AG04450 (cell line): ENCODE measurements around the gene MRPL51. TPM values are rescaled to one million over a fixed set of nuclear protein-coding genes. Genes with fewer than 3 reads are reported as not detected.
"Not testable (repeated sequence)": the region's sequence is repeated elsewhere in the genome, so short reads cannot be mapped to it uniquely, and the experiment has no call there.

Experiments used
- CTCF ChIA-PET: fragments of 300-600, 350-600 bp; formaldehyde crosslinking; extraction: SDS; loops from one replicate; lab custom pipeline; 2022; ENCODE audit warnings: antibody characterized with exemption, inconsistent platforms; lab: Charles Lee
- POLR2A ChIA-PET: fragments of 350-600 bp; formaldehyde crosslinking; extraction: SDS; loops from one replicate; lab custom pipeline; 2021; ENCODE audit warnings: antibody characterized with exemption, inconsistent platforms; lab: Yijun Ruan, JAX
- DNase-seq: peaks from one replicate; pipeline ENCODE4 v3.0.0-alpha.2; 2011; ENCODE audit warnings: low read depth, low spot score
- H3K27ac ChIP-seq: one replicate; pipeline ENCODE4 v1.5.1; 2012; ENCODE audit warnings: low read depth, low read length, control low read depth
- H3K27me3 ChIP-seq: one replicate; pipeline ENCODE4 v1.6.0; 2012; ENCODE audit warnings: low read length; ENCODE audit not compliant: control insufficient read depth, insufficient read depth
- H3K4me3 ChIP-seq: 2 replicates; pipeline ENCODE4 v1.5.1; 2011; ENCODE audit warnings: mild to moderate bottlenecking, low read depth, low read length, control low read depth
- H3K9me3 ChIP-seq: 2 replicates; pipeline ENCODE4 v1.5.1; 2012; ENCODE audit warnings: low read length; ENCODE audit not compliant: control insufficient read depth, insufficient read depth
- CTCF ChIP-seq: IDR thresholded peaks from 2 replicates; pipeline ENCODE4 v1.5.1; 2011; ENCODE audit warnings: low read depth, low read length, control low read depth, inconsistent platforms
- polyA plus RNA-seq: library from polyadenylated mRNA; depleted of rRNA; stranded (reverse); fragments of >200 nt; gene quantifications from 2 replicates; pipeline ENCODE4 v1.2.3, GENCODE V29; 2011

MRPL51 gene
- polyA plus RNA-seq, 1 experiment: 165 TPM

- TF ChIP-seq CTCF: no peak
- ChIA-PET POLR2A (interaction anchor here (0.9 to 7.7 kb wide), 8 partner anchors 12 to 328 kb away, joined by 3 to 218 read pairs (median 6); partner anchors contain the start of genes IFFO1, MRPL51, VAMP1 and ZNF384), CTCF (interaction anchor here (0.6 to 4.2 kb wide), 6 partner anchors 11 to 551 kb away, joined by 3 to 103 read pairs (median 4); no protein-coding TSS in a partner anchor)
- Histone ChIP-seq H3K27ac (peak overlapping the region; percentile 83), H3K4me3 (no peak overlapping the region), H3K9me3 (peaks cover 3% of the 10 kb centered on the region; the same call in 1 of the 2 replicates), H3K27me3 (no peaks in the 10 kb centered on the region)
- no peak for DNase-seq
Observed at GRCh38 chr12:6539707-6540134, 46.7 kb upstream of the MRPL51 start.

GRCh38 chr12:6539314-6539682 is 46.2 kb upstream of the MRPL51 start:
- no peak overlapping the region for H3K4me3 ChIP-seq
- H3K9me3 ChIP-seq: peaks cover 3% of the 10 kb centered on the region; the same call in 1 of the 2 replicates
- CTCF ChIA-PET: interaction anchor here (0.6 to 4.2 kb wide), 5 partner anchors 11 to 224 kb away, joined by 3 to 103 read pairs (median 5); no protein-coding TSS in a partner anchor
- POLR2A ChIA-PET: interaction anchor here (0.7 to 7.7 kb wide), 10 partner anchors 12 to 329 kb away, joined by 3 to 218 read pairs (median 5); partner anchors contain the start of genes IFFO1, MRPL51, VAMP1 and ZNF384
- no peak for DNase-seq
- TF ChIP-seq CTCF: no peak
- H3K27me3 ChIP-seq: no peaks in the 10 kb centered on the region
- peak overlapping the region; percentile 11 for H3K27ac ChIP-seq

- Histone ChIP-seq H3K27me3 (no peaks in the 10 kb centered on the region), H3K27ac (peak overlapping the region; percentile 39), H3K4me3 (peak overlapping the region; percentile 17; the same call in 1 of the 2 replicates), H3K9me3 (peaks cover 4% of the 10 kb centered on the region; the same call in 1 of the 2 replicates)
- no peak for TF ChIP-seq CTCF
- ChIA-PET POLR2A (interaction anchor here (0.7 to 7.7 kb wide), 10 partner anchors 13 to 235 kb away, joined by 3 to 218 read pairs (median 5); partner anchors contain the start of genes IFFO1, MRPL51, VAMP1 and ZNF384), CTCF (interaction anchor here (0.6 to 4.2 kb wide), 10 partner anchors 12 to 283 kb away, joined by 3 to 103 read pairs (median 4); partner anchors contain the start of gene GPR162)
- no peak for DNase-seq
Observed at GRCh38 chr12:6538420-6539313, 45.6 kb upstream of the MRPL51 start.

GRCh38 chr12:6537580-6538419 is 44.7 kb upstream of the MRPL51 start:
- DNase-seq: peak; percentile 63
- Histone ChIP-seq H3K27ac (peak overlapping the region; percentile 57), H3K4me3 (peak overlapping the region; percentile 97)
- peak; percentile 76 for TF ChIP-seq CTCF
- H3K9me3 ChIP-seq, H3K27me3 ChIP-seq: not testable (repeated sequence)
- POLR2A ChIA-PET: interaction anchor here (0.6 to 7.7 kb wide), 7 partner anchors 14 to 152 kb away, joined by 3 to 218 read pairs (median 7); partner anchors contain the start of genes IFFO1, VAMP1 and ZNF384
- CTCF ChIA-PET: interaction anchor here (0.6 to 4.2 kb wide), 19 partner anchors 13 to 294 kb away, joined by 3 to 103 read pairs (median 4); partner anchors contain the start of genes GPR162 and VAMP1
